Measurements from ENCODE around the gene OR10S1. TPM values are rescaled to one million over a fixed set of nuclear protein-coding genes. Genes with fewer than 3 reads are reported as not detected.
"Not testable (repeated sequence)": the region's sequence is repeated elsewhere in the genome, so short reads cannot be mapped to it uniquely, and the experiment has no call there.

OR10S1 gene, protein sequence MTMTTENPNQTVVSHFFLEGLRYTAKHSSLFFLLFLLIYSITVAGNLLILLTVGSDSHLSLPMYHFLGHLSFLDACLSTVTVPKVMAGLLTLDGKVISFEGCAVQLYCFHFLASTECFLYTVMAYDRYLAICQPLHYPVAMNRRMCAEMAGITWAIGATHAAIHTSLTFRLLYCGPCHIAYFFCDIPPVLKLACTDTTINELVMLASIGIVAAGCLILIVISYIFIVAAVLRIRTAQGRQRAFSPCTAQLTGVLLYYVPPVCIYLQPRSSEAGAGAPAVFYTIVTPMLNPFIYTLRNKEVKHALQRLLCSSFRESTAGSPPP
- polyA plus RNA-seq (ENCODE audit: low read depth in 6 of 6), result not detected

DNA sequence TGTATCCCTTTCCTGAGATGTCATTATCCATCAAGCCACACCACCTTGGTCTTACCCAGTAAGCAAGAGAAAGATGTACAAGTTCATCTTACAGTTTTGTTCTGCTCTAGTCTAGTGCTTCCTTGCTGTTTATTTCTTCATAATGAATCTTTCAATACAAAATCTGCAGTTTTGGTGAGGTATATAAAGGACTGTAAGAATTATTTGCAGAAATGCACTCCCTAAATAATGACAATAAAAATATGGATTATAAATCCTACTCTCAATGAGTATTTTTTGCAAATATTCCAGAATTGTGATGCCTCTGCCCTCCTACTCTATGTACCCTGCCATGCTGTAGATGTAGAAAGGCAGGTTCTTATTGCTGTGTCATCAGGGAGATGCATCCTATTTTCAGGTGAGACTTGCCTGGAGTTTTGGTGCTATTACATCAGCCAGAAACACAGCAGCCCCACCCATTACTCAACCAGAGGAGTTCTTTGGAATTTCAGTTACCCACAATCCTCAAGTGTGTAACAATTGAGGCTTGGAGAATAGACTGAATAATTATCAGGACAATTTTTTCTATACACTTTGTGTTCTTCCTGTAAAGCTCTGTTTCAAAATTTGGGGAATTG lies at the start of gene OR10S1:
Gene OR10S1, minus strand, starts transcription at position 51 of the 617 bp plus-strand sequence. CDS start 117 bp downstream, outside the sequence.
- DNase-seq (no peak), ATAC-seq (ENCODE audit: low read depth in 2 of 2) (no peak)
- H3K4me1 Mint-ChIP-seq, result no peaks in the 10 kb centered on the region
- peaks cover 3 to 12% (median 7%) of the 10 kb centered on the region in 7 donors for H3K9me3 Mint-ChIP-seq
- no peak within 1 kb of the TSS for H3K4me3 Mint-ChIP-seq
- peaks cover 0 to 5% (median 3%) of the 10 kb centered on the region in 3 donors for H3K27me3 Mint-ChIP-seq
- no peaks in the 10 kb centered on the region for H3K36me3 Mint-ChIP-seq
- peak within 1 kb of the TSS in 1 of 6 donors; percentile 7 for H3K27ac Mint-ChIP-seq

DNA sequence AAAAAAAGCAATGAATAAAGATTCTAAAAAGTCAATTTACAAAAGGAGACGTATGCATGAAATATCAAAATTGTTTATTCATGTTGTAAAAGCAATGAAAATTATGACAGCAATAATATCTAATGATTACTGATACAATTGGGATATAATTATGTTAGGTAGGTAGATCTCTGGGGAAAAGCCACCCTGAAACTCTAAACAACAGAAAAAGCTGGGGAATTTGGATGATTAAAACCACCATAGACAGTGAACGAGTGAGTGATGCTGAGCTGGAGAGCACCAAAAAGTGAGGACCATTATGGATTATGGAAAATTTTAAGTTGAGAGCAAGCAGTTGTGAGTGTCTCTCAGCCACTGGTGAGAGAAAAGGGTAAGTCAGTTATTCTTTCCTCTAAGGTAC lies 48.9 kb upstream of the OR10S1 start, which contains the start of gene OR10G8:
Gene OR10G8, plus strand, starts transcription at position 301 of the 400 bp plus-strand sequence. CDS start 2,825 bp downstream, outside the sequence.
- H3K4me1 Mint-ChIP-seq, result no peaks in the 10 kb centered on the region
- H3K4me3 Mint-ChIP-seq, result peak within 1 kb of the TSS in 1 of 8 donors; percentile 12
- peaks cover 0 to 2% (median 0%) of the 10 kb centered on the region in 7 donors for H3K9me3 Mint-ChIP-seq

DNA sequence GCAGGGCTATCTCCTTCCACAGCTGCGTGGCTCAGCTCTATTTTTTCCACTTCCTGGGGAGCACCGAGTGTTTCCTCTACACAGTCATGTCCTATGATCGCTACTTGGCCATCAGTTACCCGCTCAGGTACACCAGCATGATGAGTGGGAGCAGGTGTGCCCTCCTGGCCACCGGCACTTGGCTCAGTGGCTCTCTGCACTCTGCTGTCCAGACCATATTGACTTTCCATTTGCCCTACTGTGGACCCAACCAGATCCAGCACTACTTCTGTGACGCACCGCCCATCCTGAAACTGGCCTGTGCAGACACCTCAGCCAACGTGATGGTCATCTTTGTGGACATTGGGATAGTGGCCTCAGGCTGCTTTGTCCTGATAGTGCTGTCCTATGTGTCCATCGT lies 38.3 kb upstream of the OR10S1 start:
- H3K27me3 Mint-ChIP-seq; H3K4me1 Mint-ChIP-seq; DNase-seq; ATAC-seq (ENCODE audit: low read depth in 2 of 2); H3K27ac Mint-ChIP-seq; H3K9me3 Mint-ChIP-seq; H3K36me3 Mint-ChIP-seq: not testable (repeated sequence)
- peak overlapping the region in 1 of 8 donors; percentile 71 for H3K4me3 Mint-ChIP-seq

More for the DNA sequence above, 48.9 kb upstream of the OR10S1 start, which contains the start of gene OR10G8:
- Mint-ChIP-seq H3K27ac (no peak within 1 kb of the TSS), H3K36me3 (no peaks in the 10 kb centered on the region), H3K27me3 (no peaks in the 10 kb centered on the region)
- DNase-seq (no peak), ATAC-seq (ENCODE audit: low read depth in 2 of 2) (no peak)

DNA sequence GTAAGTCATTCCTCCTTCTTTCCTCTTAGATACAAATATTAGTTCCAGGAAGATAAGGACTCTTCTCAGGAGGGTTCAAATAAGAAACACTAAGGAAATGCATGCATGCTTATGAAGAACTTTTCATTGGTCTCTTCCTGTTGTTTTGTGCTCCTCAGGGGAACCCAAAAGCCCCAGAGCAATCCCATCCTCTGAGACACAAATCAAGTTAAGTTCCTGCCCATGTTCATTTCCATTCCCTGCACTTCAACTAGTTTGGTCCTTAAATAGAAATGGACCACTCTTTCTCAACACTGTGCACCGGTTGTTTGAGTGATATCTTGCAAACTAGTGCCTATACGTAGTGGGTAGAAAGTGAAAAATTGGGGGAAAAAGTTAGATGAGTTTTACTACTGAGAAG lies 35.1 kb upstream of the OR10S1 start, which contains the start of gene OR10G4:
Gene OR10G4, plus strand, starts transcription at position 301 of the 400 bp plus-strand sequence. CDS start 2,578 bp downstream, outside the sequence.
- no peak within 1 kb of the TSS for H3K4me3 Mint-ChIP-seq
- no peak for ATAC-seq (ENCODE audit: low read depth in 2 of 2)

DNA sequence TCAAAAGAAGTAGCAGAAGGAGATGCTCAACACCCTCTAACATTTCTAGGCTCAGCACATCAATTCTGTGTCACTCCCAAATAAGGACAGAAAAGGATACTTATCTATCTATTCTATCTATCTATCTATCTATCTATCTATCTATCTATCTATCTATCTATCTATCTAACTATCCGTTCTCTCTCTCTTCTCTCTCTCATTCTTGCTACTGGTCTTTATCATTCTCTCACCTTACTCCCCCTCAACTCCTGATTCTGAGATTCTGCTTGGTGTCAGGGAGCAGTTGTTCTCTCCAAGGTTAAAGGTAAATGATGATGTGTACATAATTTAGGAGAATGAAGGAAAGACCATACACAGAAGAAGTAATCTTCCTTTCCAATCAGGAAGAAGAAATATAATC lies 17.5 kb upstream of the OR10S1 start, which contains the start of gene OR10G6:
Gene OR10G6, minus strand, starts transcription at position 43 of the 400 bp plus-strand sequence. Its CDS starts 0 bp downstream, at position 43.
- Mint-ChIP-seq H3K27ac (peak within 1 kb of the TSS in 3 of 6 donors; percentile 4 to 27 (median 18)), H3K4me3 (no peak within 1 kb of the TSS), H3K4me1 (no peaks in the 10 kb centered on the region), H3K36me3 (no peaks in the 10 kb centered on the region), H3K9me3 (peaks cover 0 to 4% (median 0%) of the 10 kb centered on the region in 7 donors), H3K27me3 (no peaks in the 10 kb centered on the region)
- ATAC-seq (ENCODE audit: low read depth in 2 of 2) (no peak), DNase-seq (no peak)

More for the DNA sequence above, 35.1 kb upstream of the OR10S1 start, which contains the start of gene OR10G4:
- Mint-ChIP-seq H3K4me1 (no peaks in the 10 kb centered on the region), H3K9me3 (peaks cover 0 to 1% (median 0%) of the 10 kb centered on the region in 7 donors), H3K27me3 (peaks cover 0 to 11% (median 0%) of the 10 kb centered on the region in 3 donors), H3K27ac (no peak within 1 kb of the TSS), H3K36me3 (no peaks in the 10 kb centered on the region)
- DNase-seq, result no peak

DNA sequence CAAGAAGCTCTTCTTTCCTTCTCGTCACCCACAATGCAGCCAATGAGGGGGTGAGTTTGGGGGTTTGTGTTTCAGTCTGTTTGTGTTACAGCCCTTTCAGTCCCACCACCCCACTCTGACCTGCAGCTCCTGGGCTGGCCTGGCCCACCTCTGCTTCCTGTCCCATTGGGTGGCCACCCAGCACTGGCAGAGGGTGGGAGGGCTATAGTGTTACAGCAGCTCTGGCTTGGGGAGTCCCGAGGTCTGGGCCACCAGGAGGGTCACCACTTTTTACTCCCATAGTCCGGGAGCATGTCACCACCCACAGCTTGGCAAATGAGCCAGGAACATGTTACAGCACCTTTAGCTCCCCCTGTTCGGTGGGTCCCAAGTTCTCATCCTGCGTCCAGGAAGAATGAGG lies 1.7 kb upstream of the OR10S1 start:
- DNase-seq (no peak), ATAC-seq (ENCODE audit: low read depth in 2 of 2) (no peak)
- Mint-ChIP-seq H3K4me3 (no peak overlapping the region), H3K9me3 (peaks cover 3 to 17% (median 7%) of the 10 kb centered on the region in 7 donors), H3K36me3 (no peaks in the 10 kb centered on the region), H3K4me1 (no peaks in the 10 kb centered on the region), H3K27ac (no peak overlapping the region), H3K27me3 (peaks cover 0 to 6% (median 5%) of the 10 kb centered on the region in 3 donors)

DNA sequence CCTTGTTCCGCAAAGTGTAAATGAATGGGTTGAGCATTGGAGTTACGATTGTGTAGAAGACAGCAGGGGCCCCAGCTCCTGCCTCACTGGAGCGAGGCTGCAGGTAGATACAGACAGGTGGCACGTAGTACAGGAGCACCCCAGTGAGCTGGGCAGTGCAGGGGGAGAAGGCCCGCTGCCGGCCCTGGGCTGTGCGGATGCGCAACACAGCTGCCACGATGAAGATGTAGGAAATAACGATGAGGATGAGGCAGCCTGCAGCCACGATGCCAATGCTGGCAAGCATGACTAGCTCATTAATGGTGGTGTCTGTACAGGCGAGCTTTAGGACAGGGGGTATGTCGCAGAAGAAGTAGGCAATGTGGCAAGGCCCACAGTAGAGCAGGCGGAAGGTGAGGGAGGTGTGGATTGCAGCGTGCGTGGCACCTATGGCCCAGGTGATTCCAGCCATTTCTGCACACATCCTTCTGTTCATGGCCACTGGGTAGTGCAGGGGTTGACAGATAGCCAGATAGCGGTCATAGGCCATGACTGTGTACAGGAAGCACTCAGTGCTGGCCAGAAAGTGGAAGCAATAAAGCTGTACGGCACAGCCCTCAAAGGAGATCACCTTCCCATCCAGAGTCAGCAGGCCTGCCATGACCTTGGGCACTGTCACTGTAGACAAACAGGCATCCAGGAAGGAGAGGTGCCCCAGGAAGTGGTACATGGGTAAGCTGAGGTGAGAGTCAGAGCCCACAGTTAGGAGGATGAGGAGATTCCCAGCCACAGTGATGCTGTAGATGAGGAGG lies 616 bp downstream of the OR10S1 start:
- Mint-ChIP-seq H3K4me1 (no peaks in the 10 kb centered on the region), H3K36me3 (no peaks in the 10 kb centered on the region), H3K27me3 (peaks cover 0 to 5% (median 0%) of the 10 kb centered on the region in 3 donors), H3K9me3 (peaks cover 0 to 5% (median 4%) of the 10 kb centered on the region in 7 donors), H3K4me3 (no peak overlapping the region), H3K27ac (no peak overlapping the region)
- DNase-seq (no peak), ATAC-seq (ENCODE audit: low read depth in 2 of 2) (no peak)

DNA sequence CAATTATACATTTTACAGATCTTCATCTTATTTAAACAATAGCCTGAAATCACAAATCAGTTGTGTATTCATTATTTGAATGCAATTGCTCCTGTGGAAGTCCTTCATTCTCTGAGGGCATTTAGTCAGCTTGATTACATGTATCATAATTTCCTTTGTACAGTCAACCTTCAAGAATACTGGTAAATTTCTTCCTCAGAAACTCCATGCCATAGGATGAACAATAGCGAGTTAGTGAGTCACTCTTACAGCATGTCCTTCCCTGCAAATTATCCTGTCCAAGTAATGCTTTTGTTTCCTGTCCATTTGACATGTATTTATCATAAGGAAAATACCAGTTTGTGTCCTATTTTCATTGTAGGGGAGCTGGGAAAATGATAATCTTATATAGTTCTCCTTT lies 3.8 kb downstream of the OR10S1 start:
- DNase-seq, result no peak
- peaks cover 0 to 11% (median 7%) of the 10 kb centered on the region in 7 donors for H3K9me3 Mint-ChIP-seq
- ATAC-seq (ENCODE audit: low read depth in 2 of 2), result no peak
- no peaks in the 10 kb centered on the region for H3K4me1 Mint-ChIP-seq
- peaks cover 0 to 5% (median 5%) of the 10 kb centered on the region in 3 donors for H3K27me3 Mint-ChIP-seq
- H3K4me3 Mint-ChIP-seq, result no peak overlapping the region
- H3K36me3 Mint-ChIP-seq, result no peaks in the 10 kb centered on the region
- H3K27ac Mint-ChIP-seq, result no peak overlapping the region

DNA sequence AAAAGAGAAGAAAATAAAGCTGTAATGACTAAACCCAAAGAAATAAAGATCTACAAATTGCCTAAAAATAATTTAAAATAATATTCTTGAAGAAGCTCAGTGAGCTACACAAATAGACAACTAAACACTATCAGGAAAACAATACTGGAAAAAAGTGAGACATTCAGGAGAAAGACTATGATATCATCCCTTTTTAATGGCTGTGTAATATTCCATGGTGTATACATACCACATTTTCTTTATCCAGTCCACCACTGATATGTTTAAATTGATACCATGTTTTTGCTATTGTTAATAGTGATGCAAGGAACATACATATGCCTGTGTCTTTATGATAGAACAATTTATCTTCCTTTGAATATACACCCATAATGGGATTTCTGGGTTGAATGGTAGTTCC lies 20.8 kb downstream of the OR10S1 start:
- Mint-ChIP-seq H3K9me3 (peaks cover 0 to 22% (median 7%) of the 10 kb centered on the region in 7 donors), H3K4me3 (no peak overlapping the region)

DNA sequence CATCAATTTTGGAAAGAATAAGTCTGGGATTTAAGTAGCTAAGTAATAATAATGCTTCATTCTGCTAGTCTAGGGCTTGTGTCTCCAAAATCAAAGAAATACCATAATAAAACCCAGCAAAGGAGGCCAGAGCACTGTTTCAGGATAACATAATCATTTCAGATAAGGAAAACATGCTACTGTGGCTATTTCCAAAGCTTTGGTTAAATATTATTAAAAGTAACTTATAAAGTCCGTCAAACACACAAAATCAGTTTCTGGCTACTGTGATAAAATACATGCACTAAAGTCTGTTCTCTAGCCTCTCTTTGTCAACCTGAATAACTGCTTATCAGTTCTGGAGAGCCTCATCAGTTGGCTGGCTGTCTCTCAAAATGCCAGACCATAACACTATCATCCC lies 32.4 kb downstream of the OR10S1 start:
- H3K27ac Mint-ChIP-seq, result no peak overlapping the region
- H3K4me1 Mint-ChIP-seq, result no peaks in the 10 kb centered on the region
- peaks cover 0 to 7% (median 2%) of the 10 kb centered on the region in 7 donors for H3K9me3 Mint-ChIP-seq
- H3K4me3 Mint-ChIP-seq, result no peak overlapping the region
- H3K36me3 Mint-ChIP-seq, result no peaks in the 10 kb centered on the region
- no peak for DNase-seq
- ATAC-seq (ENCODE audit: low read depth in 2 of 2), result no peak
- H3K27me3 Mint-ChIP-seq, result peaks cover under 1 to 9% (median 5%) of the 10 kb centered on the region in 3 donors

More for the DNA sequence above, 20.8 kb downstream of the OR10S1 start:
- DNase-seq (no peak), ATAC-seq (ENCODE audit: low read depth in 2 of 2) (no peak)
- Mint-ChIP-seq H3K27ac (no peak overlapping the region), H3K27me3 (peaks cover 0 to 9% (median 0%) of the 10 kb centered on the region in 3 donors), H3K4me1 (no peaks in the 10 kb centered on the region), H3K36me3 (no peaks in the 10 kb centered on the region)

DNA sequence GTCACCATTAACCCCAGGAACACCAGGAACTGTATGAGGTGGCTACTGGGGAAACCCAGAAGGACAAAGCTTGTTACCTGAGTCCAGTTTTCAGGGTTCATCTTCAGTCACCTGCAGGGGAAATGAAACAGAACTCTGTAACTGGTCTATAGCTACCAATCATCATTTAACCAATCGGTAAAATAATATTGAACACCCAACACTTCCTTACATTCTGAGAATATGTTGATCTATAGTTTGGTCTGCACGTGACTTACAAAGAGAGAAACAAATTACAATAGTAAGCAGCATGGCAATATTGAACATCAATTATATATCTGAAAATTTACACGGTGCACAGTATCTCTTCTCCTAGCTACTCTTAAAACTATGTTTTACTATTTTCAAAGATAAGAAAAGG lies 33.8 kb downstream of the OR10S1 start, which contains the start of gene OR6T1:
Gene OR6T1, minus strand, starts transcription at position 101 of the 400 bp plus-strand sequence. Its CDS starts 0 bp downstream, at position 101.
- H3K36me3 Mint-ChIP-seq, result no peaks in the 10 kb centered on the region

DNA sequence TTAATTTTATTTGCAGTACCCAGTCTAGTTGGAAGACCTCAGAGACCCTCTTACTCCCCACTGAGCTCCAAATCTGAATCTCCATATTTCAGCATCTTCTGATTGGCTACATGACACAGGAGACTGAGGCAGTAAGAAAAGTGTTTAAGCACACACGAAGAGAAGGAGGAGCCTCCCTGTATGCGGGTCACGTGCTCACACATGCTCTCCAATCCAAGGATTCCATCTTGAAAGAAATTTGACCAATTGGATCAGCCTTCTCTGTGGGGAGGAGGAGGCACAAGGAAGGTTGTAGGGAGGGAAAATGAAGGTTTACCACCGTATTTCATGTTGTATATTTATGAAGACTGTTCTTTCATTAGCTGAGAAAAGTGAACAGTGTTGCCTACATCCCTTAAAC lies 35.2 kb downstream of the OR10S1 start:
- DNase-seq, result no peak
- Mint-ChIP-seq H3K4me3 (no peak overlapping the region), H3K27me3 (peaks cover 5 to 8% (median 8%) of the 10 kb centered on the region in 3 donors), H3K36me3 (no peaks in the 10 kb centered on the region), H3K4me1 (no peaks in the 10 kb centered on the region), H3K9me3 (peaks cover 0 to 12% (median 2%) of the 10 kb centered on the region in 7 donors), H3K27ac (no peak overlapping the region)
- ATAC-seq (ENCODE audit: low read depth in 2 of 2), result no peak

More for the DNA sequence above, 33.8 kb downstream of the OR10S1 start, which contains the start of gene OR6T1:
- H3K27me3 Mint-ChIP-seq, result peaks cover 5 to 9% (median 8%) of the 10 kb centered on the region in 3 donors
- peaks cover 0 to 12% (median 2%) of the 10 kb centered on the region in 7 donors for H3K9me3 Mint-ChIP-seq
- DNase-seq (no peak), ATAC-seq (ENCODE audit: low read depth in 2 of 2) (no peak)
- H3K4me3 Mint-ChIP-seq, result peak within 1 kb of the TSS in 1 of 8 donors; percentile 5
- peak within 1 kb of the TSS in 1 of 6 donors; percentile 9 for H3K27ac Mint-ChIP-seq
- no peaks in the 10 kb centered on the region for H3K4me1 Mint-ChIP-seq

All from naive B cell (primary cell).